ACHN (cell line): ENCODE measurements around the gene MSI2.

Experiments used
- DNase-seq: peaks from one replicate; pipeline ENCODE4 v3.0.0-alpha.2; 2015
- in situ Hi-C: cut with HindIII; loops from 2 replicates; pipeline ENCODE4 v1.10.0; 2017; ENCODE audit warnings: low sequenced_read_pairs, low pct_ligation_motif_present, low pct_unique_long_range_greater_than_20kb

Gene MSI2

GRCh38 chr17:57593739-57594462, 337.6 kb downstream of the MSI2 start:
- no peak for DNase-seq
- in situ Hi-C loops = no loop called here

GRCh38 chr17:57594767-57595166, 338.4 kb downstream of the MSI2 start:
- in situ Hi-C loops = no loop called here
- DNase-seq = no peak

- DNase-seq = no peak
- in situ Hi-C loops = no loop called here
Observed at GRCh38 chr17:57595426-57595825, 339.1 kb downstream of the MSI2 start.

- in situ Hi-C loops = no loop called here
- no peak for DNase-seq
Observed at GRCh38 chr17:57595947-57596695, 339.8 kb downstream of the MSI2 start.

GRCh38 chr17:57597101-57597500, 340.8 kb downstream of the MSI2 start:
- DNase-seq = no peak
- in situ Hi-C loops = no loop called here

- DNase-seq = peak; percentile 70
- in situ Hi-C loops = no loop called here
Observed at GRCh38 chr17:57597531-57598453, 341.5 kb downstream of the MSI2 start.

GRCh38 chr17:57599271-57600045, 343.1 kb downstream of the MSI2 start:
- in situ Hi-C loops = no loop called here
- no peak for DNase-seq

GRCh38 chr17:57600074-57600473, 343.8 kb downstream of the MSI2 start:
- DNase-seq = no peak
- in situ Hi-C loops = no loop called here

- in situ Hi-C loops = no loop called here
- DNase-seq = no peak
Observed at GRCh38 chr17:57601143-57601735, 344.9 kb downstream of the MSI2 start.

GRCh38 chr17:57602896-57603295, 346.6 kb downstream of the MSI2 start:
- no peak for DNase-seq
- in situ Hi-C loops = no loop called here

GRCh38 chr17:57603546-57603945, 347.2 kb downstream of the MSI2 start:
- no peak for DNase-seq
- in situ Hi-C loops = no loop called here

- in situ Hi-C loops = no loop called here
- no peak for DNase-seq
Observed at GRCh38 chr17:57603978-57604377, 347.7 kb downstream of the MSI2 start.

- no peak for DNase-seq
- in situ Hi-C loops = no loop called here
Observed at GRCh38 chr17:57604771-57605674, 348.7 kb downstream of the MSI2 start.

GRCh38 chr17:57605675-57606105, 349.4 kb downstream of the MSI2 start:
- in situ Hi-C loops = no loop called here
- DNase-seq = no peak

GRCh38 chr17:57606111-57606875, 350.0 kb downstream of the MSI2 start:
- in situ Hi-C loops = no loop called here

GRCh38 chr17:57607553-57608120, 351.3 kb downstream of the MSI2 start:
- no peak for DNase-seq
- in situ Hi-C loops = no loop called here

More at GRCh38 chr17:57606111-57606875, 350.0 kb downstream of the MSI2 start:
- no peak for DNase-seq
